Tracheal epithelial cell (primary cell): ENCODE results near the gene SYT6. TPM values are rescaled to one million over a fixed set of nuclear protein-coding genes. Genes with fewer than 3 reads are reported as not detected.

ENCODE experiments used
- total RNA-seq: library from RNA; depleted of rRNA; stranded (reverse); fragments of >200 nt; gene quantifications from 2 replicates; pipeline ENCODE4 v1.2.1, GENCODE V29; 2014

The SYT6 gene
- total RNA-seq: not detected in 2 replicates

GRCh38 chr1:114153261-114154145, at the start of gene SYT6:
TSS of gene SYT6 (minus strand) at chr1:114153869. CDS start at chr1:114153772, 97 bp downstream.

Other genes starting within 250 kb of the SYT6 start
- 6.6 and 8.7 TPM in 2 replicates for gene AP4B1, start 249.1 kb downstream of the SYT6 start, total RNA-seq
- 1.3 and 2.7 TPM in 2 replicates for gene DCLRE1B, start 248.5 kb downstream of the SYT6 start, total RNA-seq
- gene HIPK1, start 224.5 kb downstream of the SYT6 start, total RNA-seq: 19.8 and 21.0 TPM in 2 replicates
- 0.24 TPM in 1 of 2 replicates, not detected in the other for gene OLFML3, start 174.4 kb downstream of the SYT6 start, total RNA-seq